ENCODE data around the gene LRRC32. TPM values are rescaled to one million over a fixed set of nuclear protein-coding genes. Genes with fewer than 3 reads are reported as not detected.
"Not testable (repeated sequence)": the region's sequence is repeated elsewhere in the genome, so short reads cannot be mapped to it uniquely, and the experiment has no call there.

The LRRC32 gene
- polyA plus RNA-seq, 1 donor: 25.4 TPM

DNA sequence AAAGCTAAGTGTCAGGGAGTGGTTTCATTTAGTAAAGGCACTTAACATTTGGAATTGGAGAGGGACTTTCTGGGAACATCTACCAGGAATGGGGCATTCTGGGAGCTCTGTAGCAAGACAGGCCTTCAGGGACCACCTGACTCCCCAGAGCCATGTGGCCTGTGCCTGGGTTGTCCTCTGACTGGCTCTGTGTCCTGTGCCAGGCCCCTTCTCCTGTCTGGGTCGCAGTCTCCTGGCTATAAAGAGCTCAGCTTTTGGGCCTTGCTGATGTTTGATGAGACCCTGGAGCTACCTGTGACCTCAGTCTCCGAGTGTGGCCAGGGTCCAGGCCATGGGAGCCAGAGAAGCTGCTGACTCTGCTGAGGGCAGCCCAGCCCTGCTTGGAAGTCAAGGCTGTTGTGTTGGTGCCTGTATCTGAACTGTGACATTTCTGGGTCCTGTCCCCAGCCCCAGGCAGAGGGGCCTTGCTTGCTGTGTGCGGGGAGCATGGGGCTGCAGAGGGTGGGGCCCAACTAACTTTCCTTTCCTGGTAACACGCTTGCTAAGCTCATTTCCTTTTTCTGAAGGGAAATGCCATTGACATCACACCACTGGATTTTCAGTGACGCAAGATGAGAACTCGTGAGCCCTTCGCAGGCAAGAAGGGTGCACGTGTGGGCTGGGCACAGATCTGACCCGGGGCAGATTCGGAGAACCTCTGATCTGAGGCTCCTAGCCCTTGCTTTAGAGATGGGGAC lies 41.3 kb downstream of the LRRC32 start:
- no peak for DNase-seq (ENCODE audit: low read depth)

DNA sequence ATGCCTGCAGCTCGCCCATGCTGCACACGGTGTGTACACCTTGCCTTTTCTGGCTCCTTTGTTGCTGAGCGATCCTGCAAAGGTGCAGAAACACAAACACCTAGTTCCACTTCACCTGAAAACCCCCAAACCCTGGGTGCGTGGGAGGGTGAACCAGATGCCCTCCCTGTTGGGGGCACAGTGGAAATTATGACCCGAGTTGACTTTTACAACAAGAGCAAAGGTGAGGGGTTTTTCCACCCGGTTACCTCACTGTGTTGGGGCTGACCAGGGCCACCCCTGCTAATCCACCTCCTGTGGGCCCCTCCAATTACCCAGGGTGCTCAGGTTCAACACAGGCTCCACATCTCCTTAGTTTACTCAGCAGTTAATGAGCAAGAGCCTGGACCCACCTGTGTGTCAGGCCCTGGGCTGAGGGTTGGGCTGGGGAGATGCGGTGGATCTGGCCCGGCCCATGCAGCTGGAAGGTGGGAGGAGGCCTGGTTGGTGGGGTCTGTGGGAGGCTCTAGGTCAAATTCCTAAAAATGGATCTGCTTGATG lies 42.1 kb downstream of the LRRC32 start:
- no peak for DNase-seq (ENCODE audit: low read depth)

DNA sequence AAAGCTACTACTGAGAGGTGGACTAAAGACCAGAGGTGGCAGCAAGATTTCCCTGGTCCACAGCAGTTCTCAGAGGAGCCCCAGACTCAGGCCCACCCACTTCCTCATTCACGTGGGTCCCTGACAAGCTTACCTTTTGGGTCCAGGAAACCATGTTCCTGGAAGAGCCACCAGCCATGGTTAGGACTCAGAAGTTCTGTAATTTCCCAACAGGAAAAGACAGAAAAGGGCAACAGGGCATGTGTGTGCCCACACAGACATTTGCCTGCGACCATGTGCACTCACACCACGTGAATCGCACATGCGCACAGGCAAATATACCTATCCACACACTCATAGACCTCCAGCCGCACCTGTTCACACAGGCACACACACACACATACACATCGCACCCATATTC lies 42.9 kb downstream of the LRRC32 start:
- DNase-seq (ENCODE audit: low read depth): no peak

- no peak for DNase-seq (ENCODE audit: low read depth)
These were observed 43.6 kb downstream of the LRRC32 start for GRCh38 chr11:76626921-76627401.

GRCh38 chr11:76626266-76626665 lies 44.3 kb downstream of the LRRC32 start:
- no peak for DNase-seq (ENCODE audit: low read depth)

DNA sequence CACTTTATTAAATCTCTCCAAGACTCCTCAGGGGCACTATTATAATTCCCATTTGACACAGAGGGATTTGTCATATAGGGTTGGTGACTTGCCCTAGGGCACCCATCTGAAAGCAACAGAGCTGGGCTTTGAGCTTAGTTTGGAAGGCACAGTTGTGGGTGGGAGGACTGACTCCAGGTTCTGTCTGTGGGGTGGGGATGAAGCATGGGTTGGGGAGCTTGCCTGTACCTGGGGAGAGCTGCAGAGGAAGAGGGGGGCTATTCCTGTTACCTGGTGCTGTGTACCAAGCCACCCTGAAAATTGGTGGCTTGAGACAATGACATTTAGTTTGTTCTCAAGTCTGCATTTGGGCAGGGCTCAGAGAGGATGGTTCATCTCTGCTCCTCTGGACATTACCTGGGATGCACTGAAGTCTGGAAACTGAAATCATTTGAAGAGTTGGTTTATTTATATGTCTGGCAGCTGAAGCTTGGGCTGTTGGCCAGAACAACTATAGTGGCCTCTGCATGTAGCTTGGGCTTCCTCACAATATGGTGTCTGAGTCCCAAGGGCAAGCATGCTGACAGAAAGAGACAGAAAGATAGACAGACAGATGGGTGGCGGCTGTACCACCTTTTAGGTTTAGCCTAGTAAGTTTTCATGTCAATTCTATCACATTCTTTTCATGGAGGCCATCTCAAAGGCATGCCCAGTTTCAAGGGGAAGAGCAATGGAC lies 44.9 kb downstream of the LRRC32 start:
- DNase-seq (ENCODE audit: low read depth): no peak

DNA sequence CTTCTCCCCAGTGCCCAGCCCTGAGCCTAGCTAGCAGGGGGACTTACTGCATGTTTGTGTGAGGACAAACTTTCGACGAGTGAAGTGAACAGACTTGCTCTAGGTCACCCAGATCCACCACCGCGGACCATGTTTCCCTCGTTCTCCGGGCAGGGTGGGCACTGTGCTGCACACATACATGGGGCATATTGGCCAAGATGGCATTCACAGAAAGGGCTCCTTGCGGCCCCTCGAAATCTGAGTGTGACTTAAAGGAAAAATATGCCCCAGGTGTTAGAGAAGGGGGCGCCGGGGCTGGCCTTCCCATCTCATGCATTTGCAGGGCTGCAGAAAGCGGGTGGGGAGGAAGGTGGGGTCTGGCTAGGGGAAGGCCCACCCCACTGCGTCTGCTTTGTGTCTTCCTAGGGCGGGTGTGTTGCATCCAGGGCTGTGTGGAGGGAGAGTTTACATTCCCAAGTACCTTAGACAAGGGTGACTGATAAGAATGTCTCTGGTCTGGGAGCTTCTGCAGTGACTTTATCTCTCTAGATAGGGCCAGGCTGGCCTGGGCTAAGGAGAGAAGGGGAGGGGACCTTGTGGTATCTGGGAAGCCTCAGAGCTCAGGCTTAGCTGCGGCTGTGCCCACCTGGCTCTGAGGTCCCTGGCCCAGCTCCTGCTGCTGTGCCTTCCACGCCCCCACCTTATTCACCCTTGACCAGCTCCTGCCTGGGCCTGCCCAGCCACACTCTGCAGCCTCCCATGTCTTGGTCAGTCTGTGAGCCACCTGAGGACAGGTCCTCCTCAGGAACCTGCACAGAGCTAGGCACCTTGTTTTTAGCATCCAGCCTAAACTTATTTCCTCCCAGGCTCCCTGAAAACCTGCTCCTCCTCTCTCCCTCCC lies 45.8 kb downstream of the LRRC32 start:
- DNase-seq (ENCODE audit: low read depth): no peak

DNA sequence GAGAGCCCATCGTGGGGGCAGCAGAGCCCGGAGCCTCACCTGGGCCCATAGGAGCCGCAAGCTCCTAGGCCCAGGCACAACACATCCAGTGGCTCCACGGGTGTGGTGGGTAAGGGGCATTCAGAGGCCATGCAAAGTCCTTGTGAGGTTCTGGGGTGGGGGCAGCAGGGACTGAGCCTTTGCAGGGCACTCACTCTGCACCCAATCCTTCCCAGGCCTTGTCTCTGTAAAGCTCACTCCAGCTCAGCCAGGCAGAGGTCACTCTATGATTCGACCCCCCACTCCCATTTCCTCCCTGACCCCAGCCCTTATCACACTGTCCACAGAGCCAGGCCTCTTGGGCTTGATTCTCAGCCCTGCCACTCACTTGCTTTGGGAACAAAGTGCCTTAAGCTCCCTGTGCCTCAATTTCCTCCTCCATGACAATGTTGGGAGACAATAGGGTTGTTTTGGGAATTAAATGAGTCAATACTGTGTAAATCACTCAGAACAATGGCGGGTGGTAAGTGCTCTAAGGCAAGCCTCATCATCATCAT lies 46.6 kb downstream of the LRRC32 start:
- DNase-seq (ENCODE audit: low read depth): no peak

DNA sequence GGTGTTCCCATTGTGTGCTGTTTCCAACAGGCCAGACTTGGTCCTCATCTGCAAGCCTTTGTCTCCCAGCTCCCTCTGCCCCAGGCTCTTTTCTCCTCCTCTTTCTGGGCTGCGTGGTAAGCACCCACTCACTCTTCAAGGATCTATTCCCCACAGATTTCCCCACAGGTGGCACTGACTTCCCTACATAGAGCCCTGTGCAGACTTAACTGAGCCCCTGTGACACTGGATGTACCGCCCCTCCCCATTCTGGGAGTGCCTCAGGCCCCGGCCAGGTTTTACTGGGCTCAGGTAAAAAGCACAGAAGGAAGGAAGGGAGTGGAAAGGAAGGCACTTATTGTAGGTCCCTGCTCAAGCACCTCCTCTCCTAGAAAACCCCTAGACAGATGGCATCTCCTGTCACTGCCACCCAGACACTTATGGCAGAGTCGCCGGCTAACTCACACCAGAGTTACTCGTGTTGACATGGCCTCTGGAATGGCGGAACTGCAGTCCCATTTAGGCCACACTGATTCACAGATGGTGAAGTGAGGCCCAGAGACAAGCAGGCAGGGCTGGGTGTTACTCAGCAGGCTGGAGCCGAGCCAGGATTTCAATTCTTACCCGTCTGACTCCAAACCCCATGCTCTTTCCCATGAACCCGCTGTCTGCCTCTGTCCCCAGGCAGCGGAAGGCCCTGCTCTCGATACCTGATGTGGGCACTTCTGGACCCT lies 47.2 kb downstream of the LRRC32 start:
- no peak for DNase-seq (ENCODE audit: low read depth)

DNA sequence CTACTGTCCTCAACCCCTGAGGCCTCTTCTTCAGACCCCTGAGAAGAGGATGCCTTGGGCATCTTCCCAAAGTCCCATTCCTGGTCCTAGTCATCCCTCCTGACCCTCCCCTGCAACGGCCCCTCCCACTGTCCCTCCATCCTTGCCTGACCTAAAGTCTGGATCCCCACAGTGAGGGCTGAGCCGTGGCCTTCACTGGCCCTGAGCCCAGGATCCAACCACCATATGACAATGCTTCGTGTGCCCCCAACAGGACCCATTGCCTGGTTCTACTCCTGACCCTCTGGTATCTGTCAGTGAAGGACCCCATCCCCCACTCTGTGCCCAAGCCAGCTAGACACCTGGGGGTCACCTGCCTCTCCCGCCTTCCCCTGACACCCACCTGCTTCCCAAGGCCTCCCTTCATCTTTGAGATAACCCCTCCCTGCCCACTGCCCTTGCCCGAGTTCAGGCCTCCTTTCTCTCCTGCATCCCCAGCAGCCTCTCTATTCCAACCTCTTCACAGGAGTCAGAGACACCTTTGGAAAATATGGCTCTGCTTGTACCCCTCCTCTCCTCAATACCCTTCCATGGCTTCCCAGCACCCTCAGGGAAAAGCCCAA lies 48.0 kb downstream of the LRRC32 start:
- no peak for DNase-seq (ENCODE audit: low read depth)

- DNase-seq (ENCODE audit: low read depth): no peak
These were observed 48.7 kb downstream of the LRRC32 start for GRCh38 chr11:76621868-76622267.

GRCh38 chr11:76621466-76621865 lies 49.1 kb downstream of the LRRC32 start:
- DNase-seq (ENCODE audit: low read depth): no peak

DNA sequence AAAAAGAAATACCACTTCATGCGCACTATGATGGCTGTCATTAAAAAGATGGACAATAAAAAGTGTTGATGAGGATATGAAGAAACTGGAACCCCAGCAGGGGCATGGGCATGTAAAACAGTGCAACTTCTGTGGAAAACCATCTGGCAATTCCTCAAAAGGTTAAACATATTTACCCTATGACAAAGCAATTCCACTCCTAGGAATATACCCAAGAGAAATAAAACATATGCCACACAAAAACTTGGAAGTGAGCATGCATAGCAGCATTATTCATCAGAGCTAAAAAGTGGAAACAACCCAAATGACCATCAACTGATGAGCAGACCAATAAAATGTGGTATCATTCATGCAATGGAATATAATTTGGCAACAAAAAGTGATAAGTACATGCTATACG lies 50.1 kb downstream of the LRRC32 start:
- no peak for DNase-seq (ENCODE audit: low read depth)

- DNase-seq (ENCODE audit: low read depth): not testable (repeated sequence)
These were observed 50.7 kb downstream of the LRRC32 start for GRCh38 chr11:76619801-76620200.

GRCh38 chr11:76617553-76618265 lies 52.8 kb downstream of the LRRC32 start:
- no peak for DNase-seq (ENCODE audit: low read depth)

DNA sequence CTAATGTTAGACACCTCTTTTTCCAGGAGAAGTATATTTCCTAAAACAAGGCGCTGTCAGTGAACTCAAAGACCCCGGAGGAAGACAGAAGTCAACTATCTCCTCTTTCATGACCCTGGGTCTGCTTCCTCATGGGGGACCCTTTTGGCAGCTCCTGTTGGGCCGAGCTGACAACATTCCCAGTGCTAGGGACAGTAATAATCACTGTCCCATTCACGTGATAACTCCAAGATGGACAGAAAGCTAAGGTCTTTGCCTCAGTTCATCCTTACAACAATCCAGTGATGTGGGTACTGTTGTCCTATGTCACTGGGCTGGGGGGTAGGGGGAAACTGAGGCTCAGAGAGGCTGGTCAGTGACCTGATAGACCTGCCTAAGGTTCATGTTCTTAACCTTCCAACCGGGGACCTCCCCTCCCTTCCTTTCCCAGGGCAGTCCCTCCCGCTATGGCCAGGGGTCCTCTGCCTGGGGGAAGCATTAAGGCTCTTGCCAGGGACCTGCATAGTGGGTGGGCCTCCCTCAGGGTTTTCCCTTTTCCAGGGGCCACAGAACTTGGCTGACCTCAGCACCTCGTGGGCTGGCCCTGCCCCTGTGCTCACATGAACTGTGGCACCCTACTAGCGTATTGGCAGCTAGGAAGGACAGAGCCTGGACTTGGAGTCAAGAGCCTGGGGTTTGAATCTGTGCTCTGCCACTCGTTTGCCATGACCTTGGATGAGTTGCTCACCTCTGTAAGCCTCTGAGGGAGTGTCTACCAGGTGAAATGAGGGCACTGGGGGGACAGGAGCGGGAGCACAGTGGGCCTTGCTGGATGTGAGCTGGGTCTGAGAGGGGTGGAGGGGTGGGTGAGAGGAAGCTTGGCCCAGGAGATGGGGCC lies 53.6 kb downstream of the LRRC32 start:
- DNase-seq (ENCODE audit: low read depth): no peak

- DNase-seq (ENCODE audit: low read depth): no peak
These were observed 54.6 kb downstream of the LRRC32 start for GRCh38 chr11:76615950-76616349.

GRCh38 chr11:76614471-76615179 lies 55.9 kb downstream of the LRRC32 start:
- no peak for DNase-seq (ENCODE audit: low read depth)
